ENCODE data around the gene HECW1. TPM values are rescaled to one million over a fixed set of nuclear protein-coding genes. Genes with fewer than 3 reads are reported as not detected.

Gene HECW1
- total and polyA plus RNA-seq, 10 of the 15 experiments (the other 5 are each of a cell fraction or from before 2014, with no cell fraction given) = under 0.01 to 0.31 (median 0.04) TPM; not detected in 3

GRCh38 chr7:43562383-43562782, 449.9 kb downstream of the HECW1 start:
- 95% methylated on average over 3 of the region's 3 CpGs for WGBS (ENCODE audit: insufficient coverage, insufficient replicate concordance, low lambda C conversion rate, missing lambda C conversion rate)

More at GRCh38 chr7:43562383-43562782, 449.9 kb downstream of the HECW1 start:
- H3K4me3 ChIP-seq = no peak overlapping the region
- no peaks in the 10 kb centered on the region for H3K4me1 ChIP-seq (ENCODE audit: control insufficient read depth, insufficient read depth, low read length)
- ATAC-seq (no peak), DNase-seq (ENCODE audit: low read depth, low spot score) (no peak), FAIRE-seq (no peak)
- no peaks in the 10 kb centered on the region for H3K9me3 ChIP-seq (replicated peaks; ENCODE audit: control insufficient read depth, insufficient read depth, low read length)
- H3K4me2 ChIP-seq (ENCODE audit: control insufficient read depth, insufficient read depth) = no peak overlapping the region
- H3K27ac ChIP-seq (ENCODE audit: control insufficient read depth, insufficient read depth) = no peak overlapping the region
- H3K27me3 ChIP-seq (replicated peaks in 1 of 2; ENCODE audit: control insufficient read depth in 2 of 2, insufficient read depth in 2 of 2, low read length in 1 of 2) = no peaks in the 10 kb centered on the region; a peak in 1 of 4 replicates
- no TSS peak for BruUV-seq (replicated peaks)
- intact Hi-C loops (cut with micrococcal nuclease; ENCODE audit: unreplicated experiment) = no loop called here
- in situ Hi-C loops (cut with MboI) = no loop called here
- SMC1A ChIA-PET (ENCODE audit: uncharacterized antibody, unreplicated experiment) = interaction anchor here (1.8 kb wide), 1 partner anchor 10 kb away, joined by 6 read pairs; no protein-coding TSS in a partner anchor
- no peak overlapping the region for H2AFZ ChIP-seq (ENCODE audit: control insufficient read depth, low read depth, low read length)
- no peaks in the 10 kb centered on the region for H3K79me2 ChIP-seq (ENCODE audit: control insufficient read depth, insufficient read depth, low read length)
- H3K9ac ChIP-seq (ENCODE audit: control insufficient read depth, insufficient read depth, low read length) = no peak overlapping the region
- POLR2A ChIA-PET = interaction anchor here (0.5 kb wide), 1 partner anchor 202 kb away, joined by 3 read pairs; no protein-coding TSS in a partner anchor
- RAD21 ChIA-PET (ENCODE audit: unreplicated experiment) = interaction anchor here (0.9 to 1.0 kb wide), 2 partner anchors 20 to 272 kb away, joined by 3 to 4 read pairs; no protein-coding TSS in a partner anchor
- TF ChIP-seq KAT2A (conservative IDR thresholded peaks at IDR 0.05; ENCODE audit: control insufficient read depth, low read depth, low read length) (no peak), SRF (IDR thresholded peaks at IDR 0.05; ENCODE audit: low read depth in 2 of 2, low read length in 2 of 2) (no peak), ZBED1 (IDR thresholded peaks at IDR 0.05; ENCODE audit: borderline replicate concordance) (no peak), CREM (IDR thresholded peaks at IDR 0.05; ENCODE audit: low read depth) (no peak), RAD21 (IDR thresholded peaks at IDR 0.05; ENCODE audit: insufficient read depth, low read depth, low read length) (no peak), EGR1 (IDR thresholded peaks at IDR 0.05; ENCODE audit: borderline replicate concordance in 1 of 2, low read depth in 2 of 2, low read length in 2 of 2) (no peak), SREBF2 (IDR thresholded peaks at IDR 0.05; ENCODE audit: low read length) (no peak), SMAD5 (IDR thresholded peaks at IDR 0.05; ENCODE audit: low read depth) (no peak), EZH2 (IDR thresholded peaks at IDR 0.05; ENCODE audit: borderline replicate concordance, control insufficient read depth, low read depth, low read length) (no peak), EP300 (IDR thresholded peaks at IDR 0.05; ENCODE audit: borderline replicate concordance in 1 of 2, control insufficient read depth in 1 of 2, low read depth in 2 of 2, low read length in 2 of 2) (no peak), POLR2AphosphoS2 (IDR thresholded peaks at IDR 0.05; ENCODE audit: low read depth, low read length) (no peak)
- TF ChIP-seq, protein P1, sequence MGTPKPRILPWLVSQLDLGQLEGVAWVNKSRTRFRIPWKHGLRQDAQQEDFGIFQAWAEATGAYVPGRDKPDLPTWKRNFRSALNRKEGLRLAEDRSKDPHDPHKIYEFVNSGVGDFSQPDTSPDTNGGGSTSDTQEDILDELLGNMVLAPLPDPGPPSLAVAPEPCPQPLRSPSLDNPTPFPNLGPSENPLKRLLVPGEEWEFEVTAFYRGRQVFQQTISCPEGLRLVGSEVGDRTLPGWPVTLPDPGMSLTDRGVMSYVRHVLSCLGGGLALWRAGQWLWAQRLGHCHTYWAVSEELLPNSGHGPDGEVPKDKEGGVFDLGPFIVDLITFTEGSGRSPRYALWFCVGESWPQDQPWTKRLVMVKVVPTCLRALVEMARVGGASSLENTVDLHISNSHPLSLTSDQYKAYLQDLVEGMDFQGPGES (IDR thresholded peaks at IDR 0.05) = no peak
- no peaks in the 10 kb centered on the region; the same call in 1 of the 2 replicates for H4K20me1 ChIP-seq (ENCODE audit: control insufficient read depth, insufficient read depth)
- CTCF ChIA-PET = no interaction called here
- no peaks in the 10 kb centered on the region for H3K36me3 ChIP-seq (ENCODE audit: control insufficient read depth in 2 of 2, insufficient read depth in 2 of 2, low read length in 1 of 2)

Measured in GM12878 (cell line).